ENCODE measurements around the gene FRS2. TPM values are rescaled to one million over a fixed set of nuclear protein-coding genes. Genes with fewer than 3 reads are reported as not detected.

The FRS2 gene
- total and polyA plus RNA-seq, 2 donors from 2014 or later: 4.6 to 31.4 TPM

- H3K36me3 ChIP-seq (ENCODE audit: control insufficient read depth in 2 of 3, insufficient read depth in 3 of 3, low read length in 3 of 3): no peaks in the 10 kb centered on the region
- no peak overlapping the region for H3K4me3 ChIP-seq (ENCODE audit: low read length in 3 of 3)
- H3K9ac ChIP-seq (ENCODE audit: low read length in 3 of 3): no peak overlapping the region
- intact Hi-C loops (cut with DNase I): no loop called here
- no peak overlapping the region for H3K27ac ChIP-seq (ENCODE audit: low read depth in 2 of 2, low read length in 2 of 2)
- H3K27me3 ChIP-seq (ENCODE audit: control insufficient read depth, insufficient read depth, low read length): no peaks in the 10 kb centered on the region
- TF ChIP-seq CTCF (IDR thresholded peaks at IDR 0.05; ENCODE audit: borderline replicate concordance, extremely low read depth, insufficient read depth): no peak
- H3K4me1 ChIP-seq (ENCODE audit: control insufficient read depth in 2 of 3, insufficient read depth in 2 of 3, low read depth in 1 of 3, low read length in 3 of 3): no peaks in the 10 kb centered on the region
- FAIRE-seq (no peak), DNase-seq (no peak)
- no peaks in the 10 kb centered on the region for H3K9me3 ChIP-seq (ENCODE audit: control insufficient read depth in 2 of 3, insufficient read depth in 1 of 3, low read length in 3 of 3)
Measured at GRCh38 chr12:69544087-69544486, 73.9 kb downstream of the FRS2 start.

DNA sequence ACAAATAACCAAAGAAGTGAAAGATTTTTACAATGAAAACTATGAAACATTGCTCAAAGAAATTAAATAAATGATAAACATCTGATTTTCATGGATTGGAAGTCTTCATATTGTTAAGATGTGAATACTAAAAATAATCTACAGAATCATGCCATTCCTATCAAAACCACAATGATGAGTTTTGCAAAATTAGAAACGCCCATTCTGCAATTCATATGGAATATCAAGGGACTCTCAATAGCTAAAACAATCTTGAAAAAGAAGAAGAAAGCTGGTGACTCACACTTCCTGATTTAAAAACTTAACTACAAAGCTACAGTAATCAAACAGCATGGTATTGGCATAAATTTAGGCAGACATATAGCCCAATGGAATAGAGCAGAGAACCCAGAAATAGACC lies 74.9 kb downstream of the FRS2 start:
- no peak overlapping the region for H3K4me3 ChIP-seq (ENCODE audit: low read length in 3 of 3)
- intact Hi-C loops (cut with DNase I): no loop called here
- FAIRE-seq: no peak

GRCh38 chr12:69546693-69547438 lies 76.7 kb downstream of the FRS2 start:
- Histone ChIP-seq H3K9me3 (ENCODE audit: control insufficient read depth in 2 of 3, insufficient read depth in 1 of 3, low read length in 3 of 3) (no peaks in the 10 kb centered on the region), H3K36me3 (ENCODE audit: control insufficient read depth in 2 of 3, insufficient read depth in 3 of 3, low read length in 3 of 3) (no peaks in the 10 kb centered on the region), H3K27ac (ENCODE audit: low read depth in 2 of 2, low read length in 2 of 2) (no peak overlapping the region), H3K27me3 (ENCODE audit: control insufficient read depth, insufficient read depth, low read length) (no peaks in the 10 kb centered on the region), H3K4me3 (ENCODE audit: low read length in 3 of 3) (no peak overlapping the region), H3K9ac (ENCODE audit: low read length in 3 of 3) (no peak overlapping the region), H3K4me1 (ENCODE audit: control insufficient read depth in 2 of 3, insufficient read depth in 2 of 3, low read depth in 1 of 3, low read length in 3 of 3) (no peaks in the 10 kb centered on the region)
- FAIRE-seq: no peak
- DNase-seq: no peak
- TF ChIP-seq CTCF (IDR thresholded peaks at IDR 0.05; ENCODE audit: borderline replicate concordance, extremely low read depth, insufficient read depth): no peak
- intact Hi-C loops (cut with DNase I): no loop called here

More for the DNA sequence above, 74.9 kb downstream of the FRS2 start:
- no peak for DNase-seq
- no peaks in the 10 kb centered on the region for H3K27me3 ChIP-seq (ENCODE audit: control insufficient read depth, insufficient read depth, low read length)
- no peaks in the 10 kb centered on the region for H3K4me1 ChIP-seq (ENCODE audit: control insufficient read depth in 2 of 3, insufficient read depth in 2 of 3, low read depth in 1 of 3, low read length in 3 of 3)
- no peak overlapping the region for H3K27ac ChIP-seq (ENCODE audit: low read depth in 2 of 2, low read length in 2 of 2)
- H3K9ac ChIP-seq (ENCODE audit: low read length in 3 of 3): no peak overlapping the region
- TF ChIP-seq CTCF (IDR thresholded peaks at IDR 0.05; ENCODE audit: borderline replicate concordance, extremely low read depth, insufficient read depth): no peak
- no peaks in the 10 kb centered on the region for H3K9me3 ChIP-seq (ENCODE audit: control insufficient read depth in 2 of 3, insufficient read depth in 1 of 3, low read length in 3 of 3)
- H3K36me3 ChIP-seq (ENCODE audit: control insufficient read depth in 2 of 3, insufficient read depth in 3 of 3, low read length in 3 of 3): no peaks in the 10 kb centered on the region

Measured in kidney (tissue), 14 donors.